K562 (cell line): ENCODE measurements around the gene FAM204A. TPM values are rescaled to one million over a fixed set of nuclear protein-coding genes. Genes with fewer than 3 reads are reported as not detected.

ENCODE experiments used
- ASH1L ChIP-seq: fragments of 450-650 bp; IDR thresholded peaks from 2 replicates; pipeline ENCODE4 v1.6.1; 2018; ENCODE audit warnings: borderline replicate concordance, mild to moderate bottlenecking, low read depth; ENCODE audit not compliant: partially characterized antibody
- BRCA1 ChIP-seq, 2 experiments: fragments of 450-650 bp in 1 of 2; sonication (generic) in 1 of 2; formaldehyde crosslinking in 1 of 2; IDR thresholded peaks; 2 replicates each; pipeline versions ENCODE4 v1.5.0 to v1.6.1; 2017 to 2020; ENCODE audit warnings: mild to moderate bottlenecking in 1 of 2, missing genetic modification reagents in 1 of 2
- ETV1 ChIP-seq: fragments of 450-650 bp; conservative IDR thresholded peaks from 2 replicates; pipeline ENCODE4 v1.6.1; 2016; ENCODE audit warnings: missing genetic modification characterization, control low read depth, low read depth, missing compliant biosample characterization
- KDM4B ChIP-seq, 2 experiments: fragments of 450-650 bp in 1 of 2; sonication (generic) in 1 of 2; IDR thresholded peaks; 2 replicates each; pipeline ENCODE4 v1.6.1; 2016 to 2017; ENCODE audit warnings: borderline replicate concordance in 2 of 2, antibody characterized with exemption in 1 of 2, low read depth in 1 of 2, mild to moderate bottlenecking in 1 of 2
- LARP7 ChIP-seq: fragments of 450-650 bp; IDR thresholded peaks from 2 replicates; pipeline ENCODE4 v1.6.1; 2016
- RB1 ChIP-seq: fragments of 450-650 bp; IDR thresholded peaks from 2 replicates; pipeline ENCODE4 v1.6.1; 2017; ENCODE audit warnings: low read depth, mild to moderate bottlenecking
- SAFB ChIP-seq: fragments of 200-400 bp; formaldehyde crosslinking; IDR thresholded peaks from 2 replicates; pipeline ENCODE4 v1.6.1; 2017; ENCODE audit warnings: low read depth, low read length, borderline replicate concordance
- SIN3B ChIP-seq: fragments of 450-650 bp; IDR thresholded peaks from 2 replicates; pipeline ENCODE4 v1.6.1; 2017; ENCODE audit warnings: low read depth, mild to moderate bottlenecking, moderate library complexity
- ZNF589 ChIP-seq: fragments of 200-800 bp; sonication (Bioruptor generic); IDR thresholded peaks from 2 replicates; pipeline ENCODE4 v1.6.1; 2016; ENCODE audit warnings: low read depth, missing genetic modification characterization, missing compliant biosample characterization
- polyA plus RNA-seq, 8 experiments: library from polyadenylated mRNA; depleted of rRNA in 4 of 8; stranded (reverse) in 5 of 8; unstranded in 3 of 8; fragments of >200 nt; fragmentation: Nextera tagmentation in 2 of 8; fragmentation: Illumina TruSeq in 1 of 8; extraction: Ambion mirVana in 2 of 8; extraction: Trizol in 1 of 8; gene quantifications; 2 replicates each; pipeline versions ENCODE4 v1.2.1 to v1.2.3, GENCODE V29; 2011 to 2014; ENCODE audit warnings: inconsistent platforms in 1 of 8, missing spikeins in 1 of 8
- total RNA-seq, 7 experiments: library from RNA; depleted of rRNA in 6 of 7; stranded (reverse); fragments of >200 nt in 6 of 7; fragmentation: Illumina TruSeq in 2 of 7; extraction: Trizol in 2 of 7; gene quantifications; 2 replicates each; pipeline versions ENCODE4 v1.2.1 to v1.2.3, GENCODE V29; 2011 to 2021; ENCODE audit warnings: low replicate concordance in 1 of 7
- TF ChIP-seq, protein P1 (sequence below): IDR thresholded peaks from 2 replicates; pipeline ENCODE4 v1.6.1; 2012; ENCODE audit warnings: low read depth, low read length, improper control_type of control experiment, borderline replicate concordance
- TF ChIP-seq, protein P2 (sequence below): sonication (generic); formaldehyde crosslinking; IDR thresholded peaks from 2 replicates; pipeline ENCODE4 v1.8.1; 2023; ENCODE audit warnings: mild to moderate bottlenecking, missing genetic modification reagents
- TF ChIP-seq, protein P3 (sequence below): fragments of 450-650 bp; formaldehyde crosslinking; conservative IDR thresholded peaks from 2 replicates; pipeline ENCODE4 v1.4.0; 2022; ENCODE audit warnings: mild to moderate bottlenecking, missing genetic modification characterization

The FAM204A gene
- total and polyA plus RNA-seq, 9 of the 15 experiments (the other 6 are each of a cell fraction or from before 2014, with no cell fraction given) = 29.0 to 64.5 (median 44.9) TPM

DNA sequence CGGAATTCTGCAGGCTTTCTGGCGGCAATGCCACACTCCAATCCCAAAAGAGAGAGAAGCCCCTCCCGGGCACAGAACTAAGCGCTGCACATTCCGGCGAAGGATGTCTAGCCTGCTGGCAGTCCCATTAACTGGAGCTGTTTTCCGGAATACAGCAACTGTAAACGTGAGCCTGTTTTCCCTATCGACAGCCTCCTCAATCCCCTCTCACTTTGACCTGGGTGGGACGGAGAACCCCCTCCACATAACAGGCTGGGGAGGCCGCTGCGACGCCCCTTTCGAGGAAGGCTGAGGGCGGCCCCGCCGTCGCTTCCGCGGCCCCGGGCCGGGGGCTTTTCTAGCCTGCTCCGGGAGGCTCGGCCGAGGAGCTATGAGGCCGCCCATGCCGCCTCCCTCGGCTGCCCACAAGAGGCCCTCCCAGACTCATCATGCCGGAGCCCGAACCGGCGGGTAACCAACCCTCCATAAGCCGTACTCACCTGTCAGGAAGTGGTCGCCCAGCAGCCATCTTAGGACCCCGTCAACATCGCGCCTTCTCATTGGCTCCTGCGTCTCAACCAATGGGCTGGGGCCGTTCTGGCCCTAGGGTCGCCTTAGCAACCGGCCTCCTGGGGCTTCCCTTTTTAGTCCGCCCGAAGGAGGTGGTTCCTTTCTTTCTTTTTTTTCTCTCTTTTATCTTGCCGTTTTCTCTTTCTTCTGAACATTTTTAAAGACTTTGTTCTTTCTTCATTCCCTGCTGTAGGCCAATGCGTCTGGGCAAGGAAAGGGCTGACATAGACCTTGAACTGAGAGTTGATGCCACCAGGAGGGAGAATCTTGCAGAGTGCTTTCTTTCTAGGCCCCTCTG is at the start of gene FAM204A (continued):
- TF ChIP-seq, protein P1, sequence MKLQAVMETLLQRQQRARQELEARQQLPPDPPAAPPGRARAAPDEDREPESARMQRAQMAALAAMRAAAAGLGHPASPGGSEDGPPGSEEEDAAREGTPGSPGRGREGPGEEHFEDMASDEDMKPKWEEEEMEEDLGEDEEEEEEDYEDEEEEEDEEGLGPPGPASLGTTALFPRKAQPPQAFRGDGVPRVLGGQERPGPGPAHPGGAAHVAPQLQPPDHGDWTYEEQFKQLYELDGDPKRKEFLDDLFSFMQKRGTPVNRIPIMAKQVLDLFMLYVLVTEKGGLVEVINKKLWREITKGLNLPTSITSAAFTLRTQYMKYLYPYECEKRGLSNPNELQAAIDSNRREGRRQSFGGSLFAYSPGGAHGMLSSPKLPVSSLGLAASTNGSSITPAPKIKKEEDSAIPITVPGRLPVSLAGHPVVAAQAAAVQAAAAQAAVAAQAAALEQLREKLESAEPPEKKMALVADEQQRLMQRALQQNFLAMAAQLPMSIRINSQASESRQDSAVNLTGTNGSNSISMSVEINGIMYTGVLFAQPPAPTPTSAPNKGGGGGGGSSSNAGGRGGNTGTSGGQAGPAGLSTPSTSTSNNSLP = no peak
- TF ChIP-seq RB1 = no peak
- no peak for TF ChIP-seq KDM4B (IDR thresholded peaks at IDR 0.05; ENCODE audit: borderline replicate concordance in 2 of 2, low read depth in 1 of 2)
- no peak for TF ChIP-seq LARP7
- TF ChIP-seq, protein P2, sequence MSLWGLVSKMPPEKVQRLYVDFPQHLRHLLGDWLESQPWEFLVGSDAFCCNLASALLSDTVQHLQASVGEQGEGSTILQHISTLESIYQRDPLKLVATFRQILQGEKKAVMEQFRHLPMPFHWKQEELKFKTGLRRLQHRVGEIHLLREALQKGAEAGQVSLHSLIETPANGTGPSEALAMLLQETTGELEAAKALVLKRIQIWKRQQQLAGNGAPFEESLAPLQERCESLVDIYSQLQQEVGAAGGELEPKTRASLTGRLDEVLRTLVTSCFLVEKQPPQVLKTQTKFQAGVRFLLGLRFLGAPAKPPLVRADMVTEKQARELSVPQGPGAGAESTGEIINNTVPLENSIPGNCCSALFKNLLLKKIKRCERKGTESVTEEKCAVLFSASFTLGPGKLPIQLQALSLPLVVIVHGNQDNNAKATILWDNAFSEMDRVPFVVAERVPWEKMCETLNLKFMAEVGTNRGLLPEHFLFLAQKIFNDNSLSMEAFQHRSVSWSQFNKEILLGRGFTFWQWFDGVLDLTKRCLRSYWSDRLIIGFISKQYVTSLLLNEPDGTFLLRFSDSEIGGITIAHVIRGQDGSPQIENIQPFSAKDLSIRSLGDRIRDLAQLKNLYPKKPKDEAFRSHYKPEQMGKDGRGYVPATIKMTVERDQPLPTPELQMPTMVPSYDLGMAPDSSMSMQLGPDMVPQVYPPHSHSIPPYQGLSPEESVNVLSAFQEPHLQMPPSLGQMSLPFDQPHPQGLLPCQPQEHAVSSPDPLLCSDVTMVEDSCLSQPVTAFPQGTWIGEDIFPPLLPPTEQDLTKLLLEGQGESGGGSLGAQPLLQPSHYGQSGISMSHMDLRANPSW (CRISPR knock-in tag) = no peak
- TF ChIP-seq ASH1L = peak; percentile 95
- no peak for TF ChIP-seq SAFB
- peak; percentile 97 for TF ChIP-seq SIN3B
- TF ChIP-seq ZNF589 = no peak
- TF ChIP-seq, protein P3, sequence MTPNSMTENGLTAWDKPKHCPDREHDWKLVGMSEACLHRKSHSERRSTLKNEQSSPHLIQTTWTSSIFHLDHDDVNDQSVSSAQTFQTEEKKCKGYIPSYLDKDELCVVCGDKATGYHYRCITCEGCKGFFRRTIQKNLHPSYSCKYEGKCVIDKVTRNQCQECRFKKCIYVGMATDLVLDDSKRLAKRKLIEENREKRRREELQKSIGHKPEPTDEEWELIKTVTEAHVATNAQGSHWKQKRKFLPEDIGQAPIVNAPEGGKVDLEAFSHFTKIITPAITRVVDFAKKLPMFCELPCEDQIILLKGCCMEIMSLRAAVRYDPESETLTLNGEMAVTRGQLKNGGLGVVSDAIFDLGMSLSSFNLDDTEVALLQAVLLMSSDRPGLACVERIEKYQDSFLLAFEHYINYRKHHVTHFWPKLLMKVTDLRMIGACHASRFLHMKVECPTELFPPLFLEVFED = no peak
- TF ChIP-seq BRCA1 (IDR thresholded peaks at IDR 0.05) = no peak
- TF ChIP-seq BRCA1 (CRISPR knock-in tag; IDR thresholded peaks at IDR 0.05) = no peak
- TF ChIP-seq ETV1 (tag) = peak; percentile 33; the same call in 1 of the 2 replicates
